ENCODE results near the gene GKN1. TPM values are rescaled to one million over a fixed set of nuclear protein-coding genes. Genes with fewer than 3 reads are reported as not detected.

GKN1 gene
- total RNA-seq, 1 experiment from 2014 or later = not detected

GRCh38 chr2:69026691-69027459 lies 52.4 kb downstream of the GKN1 start:
- ChIA-PET CTCF (no interaction called here), POLR2A (ENCODE audit: low non-redundant PET) (no interaction called here)
- Histone ChIP-seq H3K27me3 (replicated peaks; ENCODE audit: insufficient read depth, low read depth, low read length, poor library complexity) (no peaks in the 10 kb centered on the region), H3K27ac (ENCODE audit: low read depth, low read length, poor library complexity, severe bottlenecking) (no peak overlapping the region), H3K9me3 (ENCODE audit: low read depth, low read length, poor library complexity, severe bottlenecking) (peaks cover 11% of the 10 kb centered on the region), H3K4me1 (ENCODE audit: insufficient read depth, low read length, poor library complexity, severe bottlenecking) (peaks cover 25% of the 10 kb centered on the region), H3K36me3 (ENCODE audit: insufficient read depth, low read length, poor library complexity, severe bottlenecking) (peaks cover 6% of the 10 kb centered on the region), H3K4me3 (ENCODE audit: low read depth, low read length, poor library complexity, severe bottlenecking) (no peak overlapping the region)
- intact Hi-C loops (cut with micrococcal nuclease; ENCODE audit: unreplicated experiment) = no loop called here
- BruUV-seq (replicated peaks) = no TSS peak
- TF ChIP-seq EZH2 (IDR thresholded peaks at IDR 0.05; ENCODE audit: borderline replicate concordance, low read depth, low read length, poor library complexity, severe bottlenecking) = no peak
- TF ChIP-seq CTCF (conservative IDR thresholded peaks at IDR 0.05; ENCODE audit: low read depth, low read length) = no peak
- DNase-seq (ENCODE audit: low spot score) = no peak

Other genes starting within 250 kb of the GKN1 start
- 5.4 and 6.2 TPM in 2 replicates for gene ARHGAP25, start 239.8 kb upstream of the GKN1 start, total RNA-seq (2021)
- gene BMP10, start 103.2 kb upstream of the GKN1 start, total RNA-seq (2021) = not detected in 2 replicates
- not detected in 2 replicates for gene GKN2, start 21.7 kb upstream of the GKN1 start, total RNA-seq (2021)
- gene ANTXR1, start 38.5 kb downstream of the GKN1 start, total RNA-seq (2021) = 160 and 181 TPM in 2 replicates

Measured in A673 (cell line).